ENCODE measurements around the gene FILIP1. TPM values are rescaled to one million over a fixed set of nuclear protein-coding genes. Genes with fewer than 3 reads are reported as not detected.
"Not testable (repeated sequence)": the region's sequence is repeated elsewhere in the genome, so short reads cannot be mapped to it uniquely, and the experiment has no call there.

Gene FILIP1
- total RNA-seq, 4 donors from 2014 or later, result 2.2 to 9.3 (median 5.1) TPM

GRCh38 chr6:75414445-75415021 is 79.1 kb downstream of the FILIP1 start:
- peaks cover 6 to 16% of the 10 kb centered on the region in 2 donors for H3K4me1 ChIP-seq
- TF ChIP-seq, protein P1, sequence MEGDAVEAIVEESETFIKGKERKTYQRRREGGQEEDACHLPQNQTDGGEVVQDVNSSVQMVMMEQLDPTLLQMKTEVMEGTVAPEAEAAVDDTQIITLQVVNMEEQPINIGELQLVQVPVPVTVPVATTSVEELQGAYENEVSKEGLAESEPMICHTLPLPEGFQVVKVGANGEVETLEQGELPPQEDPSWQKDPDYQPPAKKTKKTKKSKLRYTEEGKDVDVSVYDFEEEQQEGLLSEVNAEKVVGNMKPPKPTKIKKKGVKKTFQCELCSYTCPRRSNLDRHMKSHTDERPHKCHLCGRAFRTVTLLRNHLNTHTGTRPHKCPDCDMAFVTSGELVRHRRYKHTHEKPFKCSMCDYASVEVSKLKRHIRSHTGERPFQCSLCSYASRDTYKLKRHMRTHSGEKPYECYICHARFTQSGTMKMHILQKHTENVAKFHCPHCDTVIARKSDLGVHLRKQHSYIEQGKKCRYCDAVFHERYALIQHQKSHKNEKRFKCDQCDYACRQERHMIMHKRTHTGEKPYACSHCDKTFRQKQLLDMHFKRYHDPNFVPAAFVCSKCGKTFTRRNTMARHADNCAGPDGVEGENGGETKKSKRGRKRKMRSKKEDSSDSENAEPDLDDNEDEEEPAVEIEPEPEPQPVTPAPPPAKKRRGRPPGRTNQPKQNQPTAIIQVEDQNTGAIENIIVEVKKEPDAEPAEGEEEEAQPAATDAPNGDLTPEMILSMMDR (IDR thresholded peaks at IDR 0.05), result no peak
- TF ChIP-seq POLR2A (IDR thresholded peaks at IDR 0.05), result no peak
- no peak overlapping the region for H3K27ac ChIP-seq
- H3K36me3 ChIP-seq, result no peaks in the 10 kb centered on the region
- no peaks in the 10 kb centered on the region for H3K27me3 ChIP-seq
- no peaks in the 10 kb centered on the region for H3K9me3 ChIP-seq
- 83 to 88% methylated on average over 4 of the region's 4 CpGs for WGBS, 2 donors
- intact Hi-C loops (cut with DNase I), result no loop called here
- H3K4me3 ChIP-seq (replicated peaks in 1 of 3), result no peak overlapping the region
- no peak for DNase-seq

GRCh38 chr6:75412969-75413662 is 80.5 kb downstream of the FILIP1 start:
- Histone ChIP-seq H3K27ac (no peak overlapping the region), H3K36me3 (no peaks in the 10 kb centered on the region), H3K4me1 (peaks cover 6 to 12% of the 10 kb centered on the region in 2 donors), H3K9me3 (no peaks in the 10 kb centered on the region), H3K27me3 (no peaks in the 10 kb centered on the region), H3K4me3 (replicated peaks in 1 of 3) (no peak overlapping the region)
- intact Hi-C loops (cut with DNase I), result no loop called here
- no peak for DNase-seq
- TF ChIP-seq, protein P1 (IDR thresholded peaks at IDR 0.05), result no peak
- 83 to 85% methylated on average over 3 of the region's 3 CpGs for WGBS, 2 donors

DNA sequence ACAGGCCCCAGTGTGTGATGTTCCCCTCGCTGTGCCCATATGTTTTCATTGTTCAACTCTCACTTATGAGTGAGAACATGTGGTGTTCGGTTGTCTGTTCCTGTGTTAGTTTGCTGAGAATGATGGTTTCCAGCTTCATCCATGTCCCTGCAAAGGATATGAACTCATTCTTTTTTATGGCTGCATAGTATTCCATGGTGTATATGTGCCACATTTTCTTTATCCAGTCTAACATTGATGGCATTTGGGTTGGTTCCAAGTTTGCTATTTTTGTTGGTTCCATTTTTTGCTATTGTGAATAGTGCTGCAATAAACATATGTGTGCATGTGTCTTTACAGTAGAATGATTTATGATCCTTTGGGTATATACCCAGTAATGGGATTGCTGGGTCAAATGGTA is 83.0 kb downstream of the FILIP1 start:
- H3K4me3 ChIP-seq (replicated peaks in 1 of 3); H3K4me1 ChIP-seq; H3K36me3 ChIP-seq; DNase-seq; H3K27ac ChIP-seq; H3K27me3 ChIP-seq; H3K9me3 ChIP-seq; intact Hi-C loops (cut with DNase I): not testable (repeated sequence)
- 95 to 99% methylated on average over 2 of the region's 2 CpGs for WGBS, 2 donors

DNA sequence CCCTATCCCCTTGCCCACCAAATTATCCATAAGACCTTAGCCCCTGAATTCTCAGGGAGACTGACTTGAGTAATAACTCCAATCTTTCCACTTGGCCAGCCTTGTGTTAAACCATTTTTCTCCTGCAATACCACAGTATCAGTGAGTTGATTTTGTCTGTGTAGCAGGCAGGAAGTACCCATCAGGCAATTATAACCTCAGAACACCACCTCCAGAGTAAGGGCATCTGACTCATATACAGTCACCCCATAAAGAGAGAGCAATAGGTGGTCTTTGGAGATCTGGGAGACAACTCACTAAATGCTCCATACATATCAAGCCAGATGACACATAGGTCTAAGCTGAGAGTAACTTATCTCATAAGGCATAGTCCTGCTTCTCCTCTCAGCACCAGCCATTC is 83.7 kb downstream of the FILIP1 start:
- Histone ChIP-seq H3K27ac (no peak overlapping the region), H3K4me3 (replicated peaks in 1 of 3) (no peak overlapping the region), H3K27me3 (no peaks in the 10 kb centered on the region), H3K36me3 (no peaks in the 10 kb centered on the region), H3K9me3 (no peaks in the 10 kb centered on the region), H3K4me1 (peaks cover 6 to 10% of the 10 kb centered on the region in 2 donors)
- intact Hi-C loops (cut with DNase I), result no loop called here
- no peak for TF ChIP-seq POLR2A (IDR thresholded peaks at IDR 0.05)
- TF ChIP-seq, protein P1 (IDR thresholded peaks at IDR 0.05), result no peak
- no peak for DNase-seq

GRCh38 chr6:75409286-75409685 is 84.3 kb downstream of the FILIP1 start:
- Histone ChIP-seq H3K9me3 (no peaks in the 10 kb centered on the region), H3K27me3 (no peaks in the 10 kb centered on the region), H3K4me1 (peaks cover 6 to 10% of the 10 kb centered on the region in 2 donors), H3K36me3 (no peaks in the 10 kb centered on the region), H3K27ac (no peak overlapping the region), H3K4me3 (replicated peaks in 1 of 3) (no peak overlapping the region)
- TF ChIP-seq POLR2A (IDR thresholded peaks at IDR 0.05), result no peak
- TF ChIP-seq, protein P1 (IDR thresholded peaks at IDR 0.05), result no peak
- DNase-seq, result no peak
- intact Hi-C loops (cut with DNase I), result no loop called here
- 73 to 80% methylated on average over 3 of the region's 3 CpGs for WGBS, 2 donors
